HepG2 (cell line): ENCODE data around the gene SEMA4C. TPM values are rescaled to one million over a fixed set of nuclear protein-coding genes. Genes with fewer than 3 reads are reported as not detected.

Source experiments
- ADNP ChIP-seq: sonication (generic); formaldehyde crosslinking; IDR thresholded peaks from 2 replicates; pipeline ENCODE4 v1.4.0; 2020; ENCODE audit warnings: missing genetic modification reagents
- AKNA ChIP-seq: sonication (generic); formaldehyde crosslinking; IDR thresholded peaks from 2 replicates; pipeline ENCODE4 v1.4.0; 2020; ENCODE audit warnings: missing genetic modification reagents, borderline replicate concordance
- BATF2 ChIP-seq: sonication (generic); formaldehyde crosslinking; IDR thresholded peaks from 2 replicates; pipeline ENCODE4 v1.8.0; 2022; ENCODE audit warnings: mild to moderate bottlenecking, missing genetic modification reagents, moderate library complexity
- CBX2 ChIP-seq, 2 experiments: fragments of 200-600 bp in 1 of 2; sonication (generic); formaldehyde crosslinking in 1 of 2; IDR thresholded peaks; 2 replicates each; pipeline versions ENCODE4 v1.7.0 to v1.8.1; 2018 to 2022; ENCODE audit warnings: low read depth in 2 of 2, low read length in 1 of 2, mild to moderate bottlenecking in 1 of 2, missing genetic modification reagents in 1 of 2
- GMEB1 ChIP-seq: sonication (generic); formaldehyde crosslinking; IDR thresholded peaks from 2 replicates; pipeline ENCODE4 v1.5.1; 2020; ENCODE audit warnings: missing genetic modification reagents, mild to moderate bottlenecking, borderline replicate concordance
- HCFC1 ChIP-seq: fragments of 150-350 bp; IDR thresholded peaks from 2 replicates; pipeline ENCODE4 v1.6.1; 2014; ENCODE audit warnings: low read depth, low read length
- MBNL3 ChIP-seq: fragments of 250-450 bp; sonication (Bioruptor Pico); conservative IDR thresholded peaks from 2 replicates; pipeline ENCODE4 v1.8.0; 2022; ENCODE audit warnings: mild to moderate bottlenecking, inconsistent platforms
- MXD1 ChIP-seq: sonication (generic); formaldehyde crosslinking; IDR thresholded peaks from 2 replicates; pipeline ENCODE4 v1.4.0; 2020; ENCODE audit warnings: mild to moderate bottlenecking, missing genetic modification reagents
- SRSF9 ChIP-seq: fragments of 200-400 bp; formaldehyde crosslinking; IDR thresholded peaks from 2 replicates; pipeline ENCODE4 v1.6.1; 2018; ENCODE audit warnings: borderline replicate concordance, mild to moderate bottlenecking, low read depth, low read length; ENCODE audit not compliant: insufficient read depth, poor library complexity, severe bottlenecking
- SSRP1 ChIP-seq: IDR thresholded peaks from 2 replicates; pipeline ENCODE4 v1.6.1; 2016; ENCODE audit warnings: control low read depth
- USF2 ChIP-seq, 2 experiments: sonication (generic) in 1 of 2; formaldehyde crosslinking in 1 of 2; IDR thresholded peaks; 2 replicates each; pipeline versions ENCODE4 v1.5.1 to v1.6.1; 2011 to 2020; ENCODE audit warnings: borderline replicate concordance in 1 of 2, low read depth in 1 of 2, low read length in 1 of 2, mild to moderate bottlenecking in 1 of 2, missing genetic modification reagents in 1 of 2, moderate library complexity in 1 of 2
- ZFYVE20 ChIP-seq: sonication (generic); formaldehyde crosslinking; IDR thresholded peaks from 2 replicates; pipeline ENCODE4 v1.8.0; 2023; ENCODE audit warnings: low read depth, mild to moderate bottlenecking, moderate library complexity, missing genetic modification reagents, borderline replicate concordance
- ZNF274 ChIP-seq: sonication (generic); formaldehyde crosslinking; IDR thresholded peaks from 2 replicates; pipeline ENCODE4 v1.5.1; 2020; ENCODE audit warnings: mild to moderate bottlenecking, missing genetic modification reagents
- ZNF451 ChIP-seq: sonication (generic); formaldehyde crosslinking; IDR thresholded peaks from 2 replicates; pipeline ENCODE4 v1.5.0; 2020; ENCODE audit warnings: mild to moderate bottlenecking, missing genetic modification reagents
- ZNF761 ChIP-seq: sonication (generic); formaldehyde crosslinking; conservative IDR thresholded peaks from 2 replicates; pipeline ENCODE4 v1.4.0; 2020; ENCODE audit warnings: mild to moderate bottlenecking, missing genetic modification reagents
- polyA plus RNA-seq, 8 experiments: library from polyadenylated mRNA; depleted of rRNA in 3 of 8; stranded (reverse) in 7 of 8; unstranded in 1 of 8; fragments of >200 nt; fragmentation: Illumina TruSeq in 4 of 8; extraction: Trizol in 4 of 8; gene quantifications; 2 replicates each; pipeline versions ENCODE4 v1.2.1 to v1.2.3, GENCODE V29; 2011 to 2016; ENCODE audit warnings: low read depth in 4 of 8, missing spikeins in 1 of 8, mixed read lengths in 1 of 8; ENCODE audit not compliant: insufficient read depth in 1 of 8
- total RNA-seq, 5 experiments: library from RNA; depleted of rRNA; stranded (reverse); fragments of >200 nt; fragmentation: Illumina TruSeq; extraction: Trizol; gene quantifications; 2 replicates each; pipeline ENCODE4 v1.2.3, GENCODE V29; 2016; ENCODE audit warnings: low read depth in 1 of 5

Gene SEMA4C
- total and polyA plus RNA-seq, 2 of the 13 experiments (the other 11 are each of a cell fraction or from before 2014, with no cell fraction given), result 25.9 to 46.6 TPM

- TF ChIP-seq AKNA (CRISPR knock-in tag) (no peak), SRSF9 (no peak), ZNF451 (CRISPR knock-in tag) (peak; percentile 81; the same call in 1 of the 2 replicates), ZNF761 (CRISPR knock-in tag) (peak; percentile 90), ZFYVE20 (no peak), USF2 (IDR thresholded peaks at IDR 0.05; ENCODE audit: low read depth, low read length) (no peak), USF2 (CRISPR knock-in tag; IDR thresholded peaks at IDR 0.05; ENCODE audit: borderline replicate concordance) (no peak; the same call in 1 of the 2 replicates), CBX2 (IDR thresholded peaks at IDR 0.05; ENCODE audit: low read depth, low read length) (no peak), CBX2 (CRISPR knock-in tag; IDR thresholded peaks at IDR 0.05; ENCODE audit: low read depth) (0 out of 2 replicates have a peak, but pooled peaks have one; percentile 66), ADNP (CRISPR knock-in tag) (peak; percentile 75; the same call in 1 of the 2 replicates), SSRP1 (CRISPR knock-in tag) (peak; percentile 98), ZNF274 (CRISPR knock-in tag) (no peak; the same call in none of the 2 replicates), GMEB1 (CRISPR knock-in tag) (peak; percentile 70), MBNL3 (CRISPR knock-in tag) (no peak), MXD1 (CRISPR knock-in tag) (peak; percentile 35; the same call in 1 of the 2 replicates), BATF2 (CRISPR knock-in tag) (no peak), HCFC1 (peak; percentile 6; the same call in 1 of the 2 replicates)
These were observed 50.6 kb downstream of the SEMA4C start (continued) for GRCh38 chr2:96819128-96819875.
